ENCODE data around the gene STAG3. TPM values are rescaled to one million over a fixed set of nuclear protein-coding genes. Genes with fewer than 3 reads are reported as not detected.

STAG3 gene
- polyA plus RNA-seq, 1 experiment: 0.22 TPM

DNA sequence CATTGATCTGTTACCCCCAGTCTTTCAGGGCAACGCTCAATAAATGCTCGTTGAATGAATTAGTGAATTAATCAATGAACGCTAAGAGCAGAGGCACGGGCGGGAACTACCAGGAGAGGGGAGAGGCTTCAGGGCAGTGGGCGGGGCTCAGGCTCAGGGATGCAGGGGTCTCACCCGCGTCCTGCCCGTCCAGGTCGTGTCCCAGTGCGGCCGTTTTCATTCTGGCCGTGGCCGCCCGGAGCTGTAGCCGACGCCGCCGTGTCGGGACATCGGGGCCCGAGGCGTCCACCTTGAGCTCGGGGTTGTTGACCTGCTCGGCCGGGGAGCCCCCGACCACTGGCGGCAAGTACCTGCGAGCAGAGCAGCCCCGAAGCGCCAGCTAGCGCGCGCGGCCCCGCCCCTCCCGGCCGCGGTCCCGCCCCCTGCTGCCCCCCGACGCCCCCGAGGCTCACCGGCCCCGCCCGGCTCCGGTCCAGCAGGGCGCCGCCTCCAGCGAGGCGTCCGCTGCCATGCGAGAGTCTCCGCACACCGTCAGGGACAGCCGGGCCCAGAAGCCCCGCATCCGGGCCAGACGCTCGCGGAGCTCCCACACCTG, 6.5 kb upstream of the STAG3 start:
- no peak overlapping the region for H3K4me3 ChIP-seq (ENCODE audit: low read depth, low read length)
- peaks cover 2% of the 10 kb centered on the region for H3K27me3 ChIP-seq (ENCODE audit: control insufficient read depth, insufficient read depth, low read length)
- ChIA-PET CTCF (no interaction called here), POLR2A (no interaction called here)
- no peak for DNase-seq (ENCODE audit: low read depth, low spot score)
- TF ChIP-seq, protein P1, sequence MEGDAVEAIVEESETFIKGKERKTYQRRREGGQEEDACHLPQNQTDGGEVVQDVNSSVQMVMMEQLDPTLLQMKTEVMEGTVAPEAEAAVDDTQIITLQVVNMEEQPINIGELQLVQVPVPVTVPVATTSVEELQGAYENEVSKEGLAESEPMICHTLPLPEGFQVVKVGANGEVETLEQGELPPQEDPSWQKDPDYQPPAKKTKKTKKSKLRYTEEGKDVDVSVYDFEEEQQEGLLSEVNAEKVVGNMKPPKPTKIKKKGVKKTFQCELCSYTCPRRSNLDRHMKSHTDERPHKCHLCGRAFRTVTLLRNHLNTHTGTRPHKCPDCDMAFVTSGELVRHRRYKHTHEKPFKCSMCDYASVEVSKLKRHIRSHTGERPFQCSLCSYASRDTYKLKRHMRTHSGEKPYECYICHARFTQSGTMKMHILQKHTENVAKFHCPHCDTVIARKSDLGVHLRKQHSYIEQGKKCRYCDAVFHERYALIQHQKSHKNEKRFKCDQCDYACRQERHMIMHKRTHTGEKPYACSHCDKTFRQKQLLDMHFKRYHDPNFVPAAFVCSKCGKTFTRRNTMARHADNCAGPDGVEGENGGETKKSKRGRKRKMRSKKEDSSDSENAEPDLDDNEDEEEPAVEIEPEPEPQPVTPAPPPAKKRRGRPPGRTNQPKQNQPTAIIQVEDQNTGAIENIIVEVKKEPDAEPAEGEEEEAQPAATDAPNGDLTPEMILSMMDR (IDR thresholded peaks at IDR 0.05; ENCODE audit: low read depth, low read length): no peak
- no peaks in the 10 kb centered on the region for H3K9me3 ChIP-seq (ENCODE audit: control insufficient read depth, insufficient read depth, low read length)
- no peak overlapping the region for H3K27ac ChIP-seq (ENCODE audit: low read depth, low read length)

DNA sequence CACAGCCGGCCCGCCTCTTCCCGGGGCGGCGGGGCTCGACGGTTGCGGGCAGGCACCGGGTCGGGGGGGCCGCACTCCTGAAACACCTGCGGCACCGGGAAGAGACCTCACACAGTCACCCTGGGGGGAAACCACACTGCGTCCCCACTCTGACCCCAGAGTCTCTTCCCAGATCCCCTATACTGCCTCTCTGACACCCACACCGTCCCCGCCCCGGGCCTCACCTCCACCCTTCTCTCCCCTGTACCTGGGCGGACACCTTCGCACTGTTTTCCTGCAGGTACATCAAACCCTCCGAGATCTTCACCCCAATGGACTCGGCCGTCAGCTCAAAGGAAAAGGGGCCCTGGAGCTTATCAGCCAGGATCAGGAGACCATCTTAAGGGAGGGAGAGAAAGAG, 5.9 kb upstream of the STAG3 start:
- no peak for DNase-seq (ENCODE audit: low read depth, low spot score)
- TF ChIP-seq, protein P1 (IDR thresholded peaks at IDR 0.05; ENCODE audit: low read depth, low read length): no peak
- CTCF ChIA-PET: interaction anchor here (1.1 kb wide), 1 partner anchor 39 kb away, joined by 3 read pairs; no protein-coding TSS in a partner anchor
- POLR2A ChIA-PET: no interaction called here
- Histone ChIP-seq H3K4me3 (ENCODE audit: low read depth, low read length) (no peak overlapping the region), H3K9me3 (ENCODE audit: control insufficient read depth, insufficient read depth, low read length) (no peaks in the 10 kb centered on the region), H3K27ac (ENCODE audit: low read depth, low read length) (no peak overlapping the region), H3K27me3 (ENCODE audit: control insufficient read depth, insufficient read depth, low read length) (peaks cover 2% of the 10 kb centered on the region)

DNA sequence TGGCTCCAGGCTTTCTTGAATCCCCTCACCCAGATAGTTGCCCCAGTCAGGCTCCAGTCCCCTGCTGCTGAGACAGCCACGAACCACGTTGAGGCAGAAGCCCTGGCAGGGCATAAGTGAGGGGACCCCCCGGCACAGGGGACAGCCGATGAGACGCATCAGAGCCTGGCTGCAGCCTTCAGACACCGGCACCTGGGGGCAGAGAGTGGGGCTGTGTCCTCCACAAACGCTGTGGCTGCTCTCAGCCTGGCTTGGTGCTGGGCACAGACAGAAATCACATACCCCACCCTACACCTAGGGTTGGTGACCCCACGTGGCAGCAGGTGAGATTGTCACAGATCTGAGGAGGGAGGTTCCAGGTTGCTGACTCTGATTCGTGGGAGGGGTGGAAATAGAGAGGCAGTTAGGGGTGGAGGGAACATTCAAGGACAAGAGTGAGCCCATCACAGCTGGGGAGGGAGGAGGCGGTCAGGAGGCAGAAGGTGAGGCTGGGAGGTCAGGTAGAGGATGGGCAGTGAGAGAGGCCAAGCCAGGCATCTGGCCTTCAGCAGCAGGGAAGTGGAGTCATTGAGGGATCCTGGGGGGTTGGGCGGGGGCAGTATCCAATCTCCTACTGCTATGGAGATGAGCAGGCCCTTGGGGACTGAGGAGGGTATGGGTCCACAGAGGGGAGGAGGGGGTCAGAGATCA, 3.8 kb upstream of the STAG3 start:
- no peak for DNase-seq (ENCODE audit: low read depth, low spot score)
- H3K27me3 ChIP-seq (ENCODE audit: control insufficient read depth, insufficient read depth, low read length): no peaks in the 10 kb centered on the region
- POLR2A ChIA-PET: no interaction called here
- H3K9me3 ChIP-seq (ENCODE audit: control insufficient read depth, insufficient read depth, low read length): peaks cover 6% of the 10 kb centered on the region
- CTCF ChIA-PET: interaction anchor here (0.6 kb wide), 1 partner anchor 40 kb away, joined by 3 read pairs; no protein-coding TSS in a partner anchor
- TF ChIP-seq, protein P1 (IDR thresholded peaks at IDR 0.05; ENCODE audit: low read depth, low read length): no peak
- no peak overlapping the region for H3K4me3 ChIP-seq (ENCODE audit: low read depth, low read length)
- no peak overlapping the region for H3K27ac ChIP-seq (ENCODE audit: low read depth, low read length)

DNA sequence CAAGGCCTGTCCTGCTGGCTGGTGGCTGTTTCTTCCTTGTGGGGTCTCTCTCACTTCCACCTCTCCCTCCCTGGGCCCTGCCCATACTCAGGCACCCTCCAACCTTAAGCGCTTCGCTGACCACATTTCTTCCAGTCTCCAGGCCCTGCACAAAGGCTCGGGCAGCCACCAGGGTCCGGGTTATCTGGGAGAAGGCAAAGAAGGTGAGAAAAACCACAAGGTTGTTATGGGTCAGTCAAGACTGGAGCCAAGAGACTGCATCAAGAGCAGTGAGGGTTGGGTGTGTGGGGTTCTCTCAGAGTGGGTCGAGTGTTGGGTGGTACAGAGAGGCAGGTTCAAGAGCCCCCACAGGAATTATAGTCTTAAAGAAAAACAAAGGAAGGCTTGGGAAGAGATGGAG, 3.1 kb upstream of the STAG3 start:
- peaks cover 6% of the 10 kb centered on the region for H3K9me3 ChIP-seq (ENCODE audit: control insufficient read depth, insufficient read depth, low read length)
- no peaks in the 10 kb centered on the region for H3K27me3 ChIP-seq (ENCODE audit: control insufficient read depth, insufficient read depth, low read length)
- ChIA-PET CTCF (no interaction called here), POLR2A (no interaction called here)
- TF ChIP-seq, protein P1 (IDR thresholded peaks at IDR 0.05; ENCODE audit: low read depth, low read length): no peak
- no peak for DNase-seq (ENCODE audit: low read depth, low spot score)
- H3K27ac ChIP-seq (ENCODE audit: low read depth, low read length): no peak overlapping the region
- no peak overlapping the region for H3K4me3 ChIP-seq (ENCODE audit: low read depth, low read length)

DNA sequence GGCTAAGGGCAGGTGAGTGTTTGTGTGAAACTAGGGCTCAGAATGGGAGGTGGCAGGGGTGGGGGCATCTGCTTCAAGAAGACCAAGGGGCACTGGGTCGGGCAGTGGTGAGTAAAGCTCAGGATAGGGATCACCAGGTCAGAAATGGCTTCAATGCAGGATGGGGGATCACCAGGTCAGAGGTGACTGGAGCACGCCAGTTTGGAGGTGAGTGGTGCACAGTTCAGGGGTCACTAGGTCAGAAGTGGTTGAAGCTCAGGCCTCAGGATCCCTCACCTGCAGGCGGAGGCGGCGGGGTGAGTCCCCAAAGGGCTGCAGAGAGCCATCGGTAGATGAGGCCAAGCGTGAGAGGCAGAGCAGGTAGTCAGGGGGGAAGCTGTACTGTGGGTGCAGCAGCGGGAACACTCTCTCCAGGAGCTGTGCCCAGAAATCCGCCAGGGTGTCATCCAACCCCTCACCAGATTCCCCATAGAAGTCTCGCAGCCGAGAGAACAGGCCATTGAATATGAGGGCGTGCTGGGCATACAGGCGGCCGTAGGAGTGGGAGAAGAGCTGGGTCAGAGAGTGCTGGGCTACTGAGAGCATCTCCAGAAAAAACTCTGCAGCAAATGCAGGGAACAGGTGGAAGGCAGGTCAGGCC, 2.3 kb upstream of the STAG3 start:
- ChIA-PET POLR2A (no interaction called here), CTCF (interaction anchor here (3.4 kb wide), 1 partner anchor 14 kb away, joined by 20 read pairs; no protein-coding TSS in a partner anchor)
- Histone ChIP-seq H3K27me3 (ENCODE audit: control insufficient read depth, insufficient read depth, low read length) (no peaks in the 10 kb centered on the region), H3K9me3 (ENCODE audit: control insufficient read depth, insufficient read depth, low read length) (peaks cover 6% of the 10 kb centered on the region), H3K27ac (ENCODE audit: low read depth, low read length) (no peak overlapping the region), H3K4me3 (ENCODE audit: low read depth, low read length) (no peak overlapping the region)
- no peak for DNase-seq (ENCODE audit: low read depth, low spot score)
- TF ChIP-seq, protein P1 (IDR thresholded peaks at IDR 0.05; ENCODE audit: low read depth, low read length): no peak

Data from AG04450 (cell line).